GM23248 (cell line): ENCODE measurements around the gene RAB18. TPM values are rescaled to one million over a fixed set of nuclear protein-coding genes. Genes with fewer than 3 reads are reported as not detected.
"Not testable (repeated sequence)": the region's sequence is repeated elsewhere in the genome, so short reads cannot be mapped to it uniquely, and the experiment has no call there.

Source experiments
- DNase-seq: peaks from one replicate; pipeline ENCODE4 v3.0.0-alpha.2; 2015
- H2AFZ ChIP-seq: fragments of 200-600 bp; sonication (generic); 2 replicates; pipeline ENCODE4 v1.6.1; 2016; ENCODE audit warnings: antibody characterized with exemption
- H3F3A ChIP-seq: fragments of 200-600 bp; sonication (generic); 2 replicates; pipeline ENCODE4 v1.6.1; 2016; ENCODE audit warnings: mild to moderate bottlenecking, antibody characterized with exemption, mixed run types; ENCODE audit not compliant: insufficient read depth
- H3K27ac ChIP-seq: fragments of 200-600 bp; sonication (generic); 2 replicates; pipeline ENCODE4 v1.5.1; 2016; ENCODE audit warnings: mild to moderate bottlenecking
- H3K27me3 ChIP-seq: fragments of 200-600 bp; sonication (generic); replicated peaks from 2 replicates; pipeline ENCODE4 v1.6.1; 2016; ENCODE audit warnings: mild to moderate bottlenecking; ENCODE audit not compliant: insufficient read depth
- H3K36me3 ChIP-seq: fragments of 200-600 bp; sonication (generic); 2 replicates; pipeline ENCODE4 v1.6.1; 2016; ENCODE audit warnings: low read depth, mild to moderate bottlenecking
- H3K4me1 ChIP-seq: fragments of 200-600 bp; sonication (generic); 2 replicates; pipeline ENCODE4 v1.6.1; 2016; ENCODE audit warnings: mild to moderate bottlenecking; ENCODE audit not compliant: insufficient read depth
- H3K4me2 ChIP-seq: fragments of 200-600 bp; sonication (generic); one replicate; pipeline ENCODE4 v1.6.1; 2016; ENCODE audit warnings: mild to moderate bottlenecking; ENCODE audit not compliant: unreplicated experiment
- H3K4me3 ChIP-seq: fragments of 200-600 bp; sonication (generic); 2 replicates; pipeline ENCODE4 v1.5.1; 2016; ENCODE audit warnings: mild to moderate bottlenecking
- H3K79me2 ChIP-seq: fragments of 200-600 bp; sonication (generic); 2 replicates; pipeline ENCODE4 v1.6.1; 2016; ENCODE audit warnings: mild to moderate bottlenecking; ENCODE audit not compliant: insufficient read depth
- H3K9ac ChIP-seq: fragments of 200-600 bp; sonication (generic); 2 replicates; pipeline ENCODE4 v1.6.1; 2016; ENCODE audit warnings: mild to moderate bottlenecking
- H3K9me2 ChIP-seq: fragments of 200-600 bp; sonication (generic); 2 replicates; pipeline ENCODE4 v1.6.1; 2016; ENCODE audit warnings: mixed run types, mild to moderate bottlenecking, moderate library complexity; ENCODE audit not compliant: insufficient read depth
- H3K9me3 ChIP-seq: fragments of 200-600 bp; sonication (generic); one replicate; pipeline ENCODE4 v1.6.1; 2017; ENCODE audit warnings: low read depth
- H4K20me1 ChIP-seq: fragments of 200-600 bp; sonication (generic); 2 replicates; pipeline ENCODE4 v1.6.0; 2016; ENCODE audit not compliant: insufficient read depth
- EZH2 ChIP-seq: fragments of 200-600 bp; sonication (generic); IDR thresholded peaks from 2 replicates; pipeline ENCODE4 v1.6.1; 2018; ENCODE audit warnings: antibody characterized with exemption, mild to moderate bottlenecking; ENCODE audit not compliant: insufficient read depth, poor library complexity, severe bottlenecking
- EZH2phosphoT487 ChIP-seq: fragments of 200-600 bp; sonication (generic); IDR thresholded peaks from 2 replicates; pipeline ENCODE4 v1.6.1; 2018; ENCODE audit warnings: antibody characterized with exemption, moderate library complexity, mild to moderate bottlenecking, low read depth; ENCODE audit not compliant: insufficient read depth
- WGBS, 2 experiments: methylation state at CpG; one replicate each; pipeline ENCODE4 v1.1.6; 2015 to 2017; ENCODE audit warnings: low lambda C conversion rate in 2 of 2, low coverage in 1 of 2; ENCODE audit errors: missing lambda C conversion rate in 2 of 2; 5-methylcytosine and 5-hydroxymethylcytosine counted together
- in situ Hi-C: fragments of 300-500 bp; cut with MboI; formaldehyde crosslinking; loops from 2 replicates; pipeline ENCODE4 v1.15.0; 2020
- polyA plus RNA-seq: library from polyadenylated mRNA; unstranded; fragments of >200 nt; fragmentation: Nextera tagmentation; extraction: Ambion mirVana; gene quantifications from 2 replicates; pipeline ENCODE4 v1.2.1, GENCODE V29; 2016
- total RNA-seq: library from RNA; depleted of rRNA; stranded (reverse); fragments of >200 nt; shearing (Covaris generic); gene quantifications from 2 replicates; pipeline ENCODE4 v1.2.3, GENCODE V29; 2014

The RAB18 gene
- total and polyA plus RNA-seq, 2 experiments from 2014 or later, result 57.7 to 221 TPM

DNA sequence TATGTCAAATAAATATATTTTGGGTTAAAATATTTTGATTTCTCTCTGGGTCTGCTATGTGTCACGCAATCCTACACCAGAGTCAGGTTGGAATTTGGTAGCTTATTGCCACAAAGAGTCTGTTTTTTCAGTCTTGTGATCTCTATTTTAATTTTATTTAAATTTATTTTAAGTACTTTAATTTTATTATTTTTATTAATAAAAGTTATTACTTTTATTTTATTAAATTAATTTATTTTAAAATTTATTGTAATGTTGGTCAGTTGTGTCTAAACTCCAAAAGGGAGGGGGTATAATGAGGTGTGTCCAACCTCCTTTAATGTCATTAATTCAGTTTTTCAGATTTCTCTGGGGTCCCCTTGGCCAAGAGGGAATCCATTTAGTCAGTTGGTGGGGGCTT, 42.8 kb upstream of the RAB18 start:
- H3K4me3 ChIP-seq, result no peak overlapping the region
- H3K4me2 ChIP-seq, result no peak overlapping the region
- 0 out of 2 replicates have a peak, but pooled peaks cover 6% of the 10 kb centered on the region for H3K27me3 ChIP-seq
- H3K27ac ChIP-seq, result no peak overlapping the region
- DNase-seq, result no peak
- no peaks in the 10 kb centered on the region for H4K20me1 ChIP-seq
- no peaks in the 10 kb centered on the region for H3K9me2 ChIP-seq
- in situ Hi-C loops, result no loop called here
- no peak overlapping the region for H3K9ac ChIP-seq
- TF ChIP-seq EZH2phosphoT487 (no peak), EZH2 (no peak)
- no peaks in the 10 kb centered on the region for H3F3A ChIP-seq
- H3K79me2 ChIP-seq, result no peaks in the 10 kb centered on the region
- H2AFZ ChIP-seq, result no peak overlapping the region
- H3K36me3 ChIP-seq, result no peaks in the 10 kb centered on the region
- WGBS, 2 experiments, result 78 to 86% methylated on average over 1 of the region's 1 CpG
- H3K9me3 ChIP-seq, result no peaks in the 10 kb centered on the region
- H3K4me1 ChIP-seq, result no peaks in the 10 kb centered on the region

DNA sequence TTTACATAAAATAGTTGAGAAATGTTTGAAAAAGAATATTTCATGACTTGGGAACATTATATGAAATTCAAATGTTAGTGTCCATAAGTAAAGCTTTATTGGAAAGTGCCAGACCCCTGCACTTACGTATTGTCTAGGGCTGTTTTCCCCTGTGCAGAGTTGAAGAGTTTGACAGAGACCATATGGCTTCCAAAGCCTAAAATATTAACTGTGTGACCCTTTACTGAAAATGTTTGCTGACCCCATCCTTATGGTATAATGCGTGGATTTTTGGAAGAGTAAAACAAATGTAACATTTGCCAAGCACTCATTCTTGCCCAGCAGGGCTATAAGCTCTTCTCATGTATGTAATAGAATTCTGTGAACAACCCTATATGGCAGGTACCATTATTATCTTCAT, 40.1 kb upstream of the RAB18 start:
- Histone ChIP-seq H3K9me2 (no peaks in the 10 kb centered on the region), H3K4me2 (no peak overlapping the region)
- WGBS, 2 experiments, result 32 to 41% methylated on average over 2 of the region's 2 CpGs

DNA sequence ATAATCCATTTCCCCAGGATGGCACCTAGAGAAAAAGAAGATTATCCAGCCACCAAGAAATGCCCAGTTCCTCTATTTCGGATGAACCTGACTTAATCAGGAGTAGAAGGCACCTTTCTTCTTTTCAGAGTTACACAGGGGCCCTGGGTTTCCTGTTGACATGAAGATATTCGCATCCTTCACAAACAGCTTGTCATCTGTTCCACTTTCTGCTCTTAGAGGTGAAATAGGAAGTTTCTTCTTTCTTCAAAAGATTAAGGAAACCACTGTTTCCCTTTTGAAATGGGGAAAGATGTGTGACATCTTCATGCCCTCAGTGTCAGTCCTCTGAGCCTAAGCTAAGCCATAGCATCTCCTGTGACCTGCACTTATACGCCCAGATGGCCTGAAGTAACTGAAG, 39.1 kb upstream of the RAB18 start:
- TF ChIP-seq EZH2phosphoT487, result no peak
- TF ChIP-seq EZH2, result no peak
- 54 to 58% methylated on average over 3 of the region's 3 CpGs for WGBS, 2 experiments

More for the DNA sequence above, 40.1 kb upstream of the RAB18 start:
- Histone ChIP-seq H4K20me1 (no peaks in the 10 kb centered on the region), H3K36me3 (no peaks in the 10 kb centered on the region), H3K79me2 (no peaks in the 10 kb centered on the region), H3F3A (no peaks in the 10 kb centered on the region), H3K4me3 (no peak overlapping the region), H3K27me3 (0 out of 2 replicates have a peak, but pooled peaks cover 6% of the 10 kb centered on the region), H3K27ac (no peak overlapping the region), H2AFZ (no peak overlapping the region), H3K9ac (no peak overlapping the region), H3K9me3 (no peaks in the 10 kb centered on the region), H3K4me1 (no peaks in the 10 kb centered on the region)
- in situ Hi-C loops, result no loop called here
- DNase-seq, result no peak
- TF ChIP-seq EZH2 (no peak), EZH2phosphoT487 (no peak)

GRCh38 chr10:27465596-27465995, 38.5 kb upstream of the RAB18 start:
- H3K9ac ChIP-seq, H3K4me1 ChIP-seq, in situ Hi-C loops, H3K4me3 ChIP-seq, H4K20me1 ChIP-seq, H3K36me3 ChIP-seq, H3K27ac ChIP-seq, H3K27me3 ChIP-seq, H3K79me2 ChIP-seq, H2AFZ ChIP-seq, H3K9me2 ChIP-seq, H3K9me3 ChIP-seq, DNase-seq, H3K4me2 ChIP-seq, H3F3A ChIP-seq: not testable (repeated sequence)
- WGBS, 2 experiments, result 60 to 63% methylated on average over 8 of the region's 9 CpGs

More for the DNA sequence above, 39.1 kb upstream of the RAB18 start:
- H4K20me1 ChIP-seq, result no peaks in the 10 kb centered on the region
- no peaks in the 10 kb centered on the region for H3K4me1 ChIP-seq
- in situ Hi-C loops, result no loop called here
- H3K4me3 ChIP-seq, result no peak overlapping the region
- H3K4me2 ChIP-seq, result no peak overlapping the region
- 0 out of 2 replicates have a peak, but pooled peaks cover 6% of the 10 kb centered on the region for H3K27me3 ChIP-seq
- H3K36me3 ChIP-seq, result no peaks in the 10 kb centered on the region
- no peak overlapping the region for H2AFZ ChIP-seq
- no peaks in the 10 kb centered on the region for H3K9me2 ChIP-seq
- H3K9me3 ChIP-seq, result no peaks in the 10 kb centered on the region
- no peak overlapping the region for H3K27ac ChIP-seq
- H3F3A ChIP-seq, result no peaks in the 10 kb centered on the region
- no peak overlapping the region for H3K9ac ChIP-seq
- H3K79me2 ChIP-seq, result no peaks in the 10 kb centered on the region
- no peak for DNase-seq

- TF ChIP-seq EZH2phosphoT487, result no peak
- TF ChIP-seq EZH2, result no peak
- in situ Hi-C loops, result no loop called here
- H3K4me3 ChIP-seq, result no peak overlapping the region
- no peaks in the 10 kb centered on the region for H4K20me1 ChIP-seq
- no peaks in the 10 kb centered on the region for H3K4me1 ChIP-seq
- H3K79me2 ChIP-seq, result no peaks in the 10 kb centered on the region
- H3F3A ChIP-seq, result no peaks in the 10 kb centered on the region
- no peaks in the 10 kb centered on the region for H3K9me2 ChIP-seq
- H3K36me3 ChIP-seq, result no peaks in the 10 kb centered on the region
- no peak overlapping the region for H3K27ac ChIP-seq
- WGBS, 2 experiments, result 31 to 41% methylated on average over 5 of the region's 5 CpGs
- H3K9ac ChIP-seq, result no peak overlapping the region
- no peak for DNase-seq
- no peaks in the 10 kb centered on the region for H3K9me3 ChIP-seq
- no peak overlapping the region for H3K4me2 ChIP-seq
- H2AFZ ChIP-seq, result no peak overlapping the region
- no peaks in the 10 kb centered on the region for H3K27me3 ChIP-seq
Measured at GRCh38 chr10:27470885-27471284, 33.2 kb upstream of the RAB18 start.
